ENCODE measurements around the gene TOM1.

DNA sequence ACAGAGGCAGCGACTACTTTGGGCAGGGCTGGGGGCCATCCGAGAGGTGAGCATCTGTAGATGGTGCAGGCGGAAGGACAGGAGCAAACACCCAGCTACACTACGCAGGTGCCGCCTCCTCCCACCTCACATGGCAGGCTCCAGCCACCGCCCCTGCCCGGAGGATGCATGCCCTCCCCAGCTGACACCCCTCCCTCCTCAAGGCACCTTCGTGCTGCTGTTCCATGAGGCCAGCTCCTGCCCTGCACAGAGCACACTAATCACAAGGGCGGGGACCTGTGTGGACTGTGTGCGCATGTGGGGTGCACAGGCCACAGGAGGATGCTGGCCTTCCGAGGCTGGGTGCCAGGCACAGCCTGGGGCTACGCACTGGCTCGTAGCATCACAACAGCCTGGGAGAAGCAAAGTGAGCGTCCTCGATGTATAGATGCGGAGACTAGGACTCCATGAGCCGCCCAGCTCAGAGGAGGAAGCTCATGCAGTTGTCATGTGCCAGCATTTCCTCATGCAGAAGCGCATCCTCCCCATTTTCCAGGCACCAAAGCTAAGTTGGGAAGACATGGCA, 48.4 kb downstream of the TOM1 start:
- no peak for TF ChIP-seq RXRA (IDR thresholded peaks at IDR 0.05; ENCODE audit: borderline replicate concordance, low read depth)
- TF ChIP-seq POLR2AphosphoS5 (IDR thresholded peaks at IDR 0.05; ENCODE audit: low read depth, low read length), result no peak
- TF ChIP-seq, protein P1, sequence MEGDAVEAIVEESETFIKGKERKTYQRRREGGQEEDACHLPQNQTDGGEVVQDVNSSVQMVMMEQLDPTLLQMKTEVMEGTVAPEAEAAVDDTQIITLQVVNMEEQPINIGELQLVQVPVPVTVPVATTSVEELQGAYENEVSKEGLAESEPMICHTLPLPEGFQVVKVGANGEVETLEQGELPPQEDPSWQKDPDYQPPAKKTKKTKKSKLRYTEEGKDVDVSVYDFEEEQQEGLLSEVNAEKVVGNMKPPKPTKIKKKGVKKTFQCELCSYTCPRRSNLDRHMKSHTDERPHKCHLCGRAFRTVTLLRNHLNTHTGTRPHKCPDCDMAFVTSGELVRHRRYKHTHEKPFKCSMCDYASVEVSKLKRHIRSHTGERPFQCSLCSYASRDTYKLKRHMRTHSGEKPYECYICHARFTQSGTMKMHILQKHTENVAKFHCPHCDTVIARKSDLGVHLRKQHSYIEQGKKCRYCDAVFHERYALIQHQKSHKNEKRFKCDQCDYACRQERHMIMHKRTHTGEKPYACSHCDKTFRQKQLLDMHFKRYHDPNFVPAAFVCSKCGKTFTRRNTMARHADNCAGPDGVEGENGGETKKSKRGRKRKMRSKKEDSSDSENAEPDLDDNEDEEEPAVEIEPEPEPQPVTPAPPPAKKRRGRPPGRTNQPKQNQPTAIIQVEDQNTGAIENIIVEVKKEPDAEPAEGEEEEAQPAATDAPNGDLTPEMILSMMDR (IDR thresholded peaks at IDR 0.05), result no peak
- no peak for TF ChIP-seq NFIC (IDR thresholded peaks at IDR 0.05; ENCODE audit: borderline replicate concordance)
- TF ChIP-seq TAF1 (IDR thresholded peaks at IDR 0.05; ENCODE audit: borderline replicate concordance, low read depth, low read length), result no peak
- TF ChIP-seq YY1 (IDR thresholded peaks at IDR 0.05; ENCODE audit: low read depth), result no peak
- no peak for TF ChIP-seq SMC3 (IDR thresholded peaks at IDR 0.05; ENCODE audit: low read depth, low read length)
- no peak for TF ChIP-seq RAD21 (IDR thresholded peaks at IDR 0.05; ENCODE audit: low read length)
- no peak for TF ChIP-seq GABPA (IDR thresholded peaks at IDR 0.05; ENCODE audit: low read depth)
- TF ChIP-seq MAX (IDR thresholded peaks at IDR 0.05; ENCODE audit: low read depth), result no peak
- TF ChIP-seq USF2 (IDR thresholded peaks at IDR 0.05; ENCODE audit: borderline replicate concordance, low read depth, low read length), result no peak

All from SK-N-SH (cell line).